ENCODE results near the gene AQP7.

AQP7 gene

GRCh38 chr9:33446946-33447798 is 44.8 kb upstream of the AQP7 start, which contains the start of gene AQP3:
Gene AQP3 (minus strand): TSS chr9:33447593. CDS start chr9:33447530, 63 bp downstream.
- peak within 1 kb of the TSS; percentile 61 for H3K9ac ChIP-seq (ENCODE audit: low read depth, low read length)
- peak within 1 kb of the TSS; percentile 93 for H3K27ac ChIP-seq (ENCODE audit: low read length)
- H3K4me3 ChIP-seq (ENCODE audit: low read depth in 1 of 2, low read length in 2 of 2), result peak within 1 kb of the TSS; percentile 17 to 52; a peak in 3 of 4 replicates
- H3K4me1 ChIP-seq (ENCODE audit: insufficient read depth, low read length), result peaks cover 43% of the 10 kb centered on the region
- TF ChIP-seq EZH2 (IDR thresholded peaks at IDR 0.05; ENCODE audit: borderline replicate concordance, low read depth, low read length, severe bottlenecking) (no peak), CTCF (IDR thresholded peaks at IDR 0.05; ENCODE audit: borderline replicate concordance, extremely low read depth, low read length, poor library complexity, severe bottlenecking) (peak; percentile 24)
- H3K4me2 ChIP-seq (ENCODE audit: insufficient read depth, low read length), result peak within 1 kb of the TSS; percentile 74
- no peaks in the 10 kb centered on the region for H3K79me2 ChIP-seq (ENCODE audit: insufficient read depth, low read length)
- ATAC-seq (ENCODE audit: insufficient read depth, low read depth) (peak; percentile 66), DNase-seq (peak; percentile 74)
- no peaks in the 10 kb centered on the region for H3K9me3 ChIP-seq (ENCODE audit: insufficient read depth, low read length, severe bottlenecking)
- H3K27me3 ChIP-seq (ENCODE audit: insufficient read depth, low read length, poor library complexity), result no peaks in the 10 kb centered on the region
- peak within 1 kb of the TSS; percentile 65 for H2AFZ ChIP-seq (ENCODE audit: low read depth, low read length)
- H4K20me1 ChIP-seq (ENCODE audit: insufficient read depth, low read length), result no peaks in the 10 kb centered on the region; the same call in 1 of the 2 replicates
- no peaks in the 10 kb centered on the region for H3K36me3 ChIP-seq (ENCODE audit: insufficient read depth, low read length)

DNA sequence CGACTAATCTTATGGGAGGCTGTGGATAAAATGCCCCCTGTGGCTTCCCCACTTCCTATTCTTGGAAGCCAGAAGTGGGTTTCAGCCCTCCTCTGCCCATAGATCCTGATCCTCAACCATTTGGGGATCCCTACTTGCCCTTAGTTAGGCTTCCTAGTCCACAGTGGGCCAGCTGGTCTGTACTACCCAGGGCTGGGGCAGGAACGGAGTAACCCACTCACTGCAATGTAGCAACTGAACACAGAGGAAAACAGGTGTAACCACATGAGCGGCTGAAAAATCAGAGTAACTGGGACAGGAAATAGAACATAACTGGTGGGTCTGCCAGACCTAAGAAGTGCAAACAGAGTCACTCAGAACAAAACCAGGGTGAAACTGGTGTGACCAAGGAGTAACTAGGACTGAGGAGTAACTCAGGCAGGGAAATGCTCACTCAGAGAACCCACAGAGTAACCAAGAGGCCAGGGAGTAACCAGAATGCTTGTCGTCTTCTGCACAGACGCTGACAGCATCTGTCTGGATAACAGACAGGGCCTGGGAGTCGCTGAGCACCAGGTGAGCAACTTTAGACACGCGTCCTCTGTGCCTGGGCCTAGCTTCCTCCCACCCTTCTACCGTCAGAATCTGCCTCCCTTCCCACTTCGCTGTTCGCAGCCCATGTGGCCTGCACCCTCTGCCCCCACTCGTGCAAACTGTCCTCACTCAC is 44.0 kb upstream of the AQP7 start:
- no peaks in the 10 kb centered on the region; the same call in 1 of the 2 replicates for H4K20me1 ChIP-seq (ENCODE audit: insufficient read depth, low read length)
- peak overlapping the region; percentile 61 for H3K9ac ChIP-seq (ENCODE audit: low read depth, low read length)
- H3K4me3 ChIP-seq (ENCODE audit: low read depth in 1 of 2, low read length in 2 of 2), result peak overlapping the region in 1 of 2 experiments; percentile 52; a peak in 2 of 4 replicates
- TF ChIP-seq EZH2 (IDR thresholded peaks at IDR 0.05; ENCODE audit: borderline replicate concordance, low read depth, low read length, severe bottlenecking) (no peak), CTCF (IDR thresholded peaks at IDR 0.05; ENCODE audit: borderline replicate concordance, extremely low read depth, low read length, poor library complexity, severe bottlenecking) (no peak)
- no peaks in the 10 kb centered on the region for H3K36me3 ChIP-seq (ENCODE audit: insufficient read depth, low read length)
- peak overlapping the region; percentile 93 for H3K27ac ChIP-seq (ENCODE audit: low read length)
- H3K4me2 ChIP-seq (ENCODE audit: insufficient read depth, low read length), result peak overlapping the region; percentile 74
- H2AFZ ChIP-seq (ENCODE audit: low read depth, low read length), result no peak overlapping the region; the same call in 1 of the 2 replicates
- no peaks in the 10 kb centered on the region for H3K79me2 ChIP-seq (ENCODE audit: insufficient read depth, low read length)
- H3K9me3 ChIP-seq (ENCODE audit: insufficient read depth, low read length, severe bottlenecking), result no peaks in the 10 kb centered on the region
- DNase-seq (peak; percentile 76), ATAC-seq (ENCODE audit: insufficient read depth, low read depth) (peak; percentile 76)
- H3K27me3 ChIP-seq (ENCODE audit: insufficient read depth, low read length, poor library complexity), result no peaks in the 10 kb centered on the region
- peaks cover 43% of the 10 kb centered on the region for H3K4me1 ChIP-seq (ENCODE audit: insufficient read depth, low read length)

DNA sequence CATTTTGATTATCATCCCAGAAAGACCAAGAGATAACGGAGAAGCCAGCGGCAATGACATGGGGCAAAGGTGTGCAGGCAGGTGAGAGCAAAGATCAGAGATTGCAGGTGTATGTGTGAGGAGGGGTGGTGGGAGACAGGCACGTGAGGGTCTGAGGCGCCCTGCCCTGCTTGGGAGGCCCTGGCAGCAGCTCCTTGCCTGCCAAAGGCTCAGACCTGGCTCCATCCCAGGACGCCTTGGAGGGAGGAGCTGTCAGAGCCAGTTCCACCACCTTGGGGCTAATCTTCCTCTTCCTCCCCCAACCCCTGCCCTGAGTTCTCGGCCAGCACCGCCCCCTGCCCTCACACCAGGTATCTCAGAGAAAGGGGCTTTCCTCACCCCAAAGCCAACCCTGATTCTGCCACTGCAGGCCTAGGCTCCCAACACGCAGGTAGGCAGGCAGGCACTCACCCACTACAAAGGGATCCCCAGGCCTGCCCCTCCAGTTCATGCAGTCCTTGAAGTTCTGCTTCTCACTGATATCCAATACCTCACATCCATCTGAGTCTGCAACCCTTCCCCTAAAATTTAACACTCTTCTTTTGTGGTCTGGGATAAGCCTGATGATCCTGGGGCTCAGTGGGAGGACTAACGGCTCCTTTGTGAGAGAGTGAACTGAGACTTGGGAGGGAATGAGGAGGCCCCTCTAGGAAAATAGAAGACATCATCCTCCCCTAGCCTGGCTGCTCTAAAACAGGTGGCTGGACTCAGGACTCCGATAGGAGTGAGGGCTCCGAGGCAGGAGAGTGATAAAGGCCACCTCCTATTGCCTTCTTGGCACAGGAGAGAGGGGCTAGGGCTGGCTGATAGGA is 43.2 kb upstream of the AQP7 start:
- ATAC-seq (ENCODE audit: insufficient read depth, low read depth) (no peak; the same call in 2 of the 3 replicates), DNase-seq (peak; percentile 20)
- peak overlapping the region; percentile 61 for H3K9ac ChIP-seq (ENCODE audit: low read depth, low read length)
- TF ChIP-seq CTCF (IDR thresholded peaks at IDR 0.05; ENCODE audit: borderline replicate concordance, extremely low read depth, low read length, poor library complexity, severe bottlenecking) (no peak), EZH2 (IDR thresholded peaks at IDR 0.05; ENCODE audit: borderline replicate concordance, low read depth, low read length, severe bottlenecking) (no peak)
- H3K27ac ChIP-seq (ENCODE audit: low read length), result peak overlapping the region; percentile 93
- H3K9me3 ChIP-seq (ENCODE audit: insufficient read depth, low read length, severe bottlenecking), result no peaks in the 10 kb centered on the region
- no peaks in the 10 kb centered on the region for H3K79me2 ChIP-seq (ENCODE audit: insufficient read depth, low read length)
- H3K4me1 ChIP-seq (ENCODE audit: insufficient read depth, low read length), result peaks cover 43% of the 10 kb centered on the region
- H4K20me1 ChIP-seq (ENCODE audit: insufficient read depth, low read length), result no peaks in the 10 kb centered on the region; the same call in 1 of the 2 replicates
- H3K27me3 ChIP-seq (ENCODE audit: insufficient read depth, low read length, poor library complexity), result no peaks in the 10 kb centered on the region
- H3K4me2 ChIP-seq (ENCODE audit: insufficient read depth, low read length), result peak overlapping the region; percentile 74; the same call in 1 of the 2 replicates
- H3K36me3 ChIP-seq (ENCODE audit: insufficient read depth, low read length), result no peaks in the 10 kb centered on the region
- H2AFZ ChIP-seq (ENCODE audit: low read depth, low read length), result no peak overlapping the region
- peak overlapping the region in 1 of 2 experiments; percentile 52; a peak in 1 of 4 replicates for H3K4me3 ChIP-seq (ENCODE audit: low read depth in 1 of 2, low read length in 2 of 2)
